Peyer's patch (tissue), 4 donors: Measurements from ENCODE around the gene SNX33.

Source experiments
- POLR2A ChIP-seq, 2 donors: fragments of 450-650 bp; IDR thresholded peaks; one replicate each; pipeline ENCODE4 v1.5.1; 2017; ENCODE audit warnings: antibody characterized with exemption in 2 of 2, mild to moderate bottlenecking in 2 of 2, moderate library complexity in 2 of 2
- TF ChIP-seq, protein P1 (sequence below), 6 experiments: fragments of 450-650 bp in 4 of 6; fragments of 200-600 bp in 2 of 6; sonication (generic) in 1 of 6; IDR thresholded peaks; one replicate each; pipeline ENCODE4 v1.5.1; 2017 to 2019; ENCODE audit warnings: antibody characterized with exemption in 6 of 6, mild to moderate bottlenecking in 3 of 6, moderate library complexity in 1 of 6

DNA sequence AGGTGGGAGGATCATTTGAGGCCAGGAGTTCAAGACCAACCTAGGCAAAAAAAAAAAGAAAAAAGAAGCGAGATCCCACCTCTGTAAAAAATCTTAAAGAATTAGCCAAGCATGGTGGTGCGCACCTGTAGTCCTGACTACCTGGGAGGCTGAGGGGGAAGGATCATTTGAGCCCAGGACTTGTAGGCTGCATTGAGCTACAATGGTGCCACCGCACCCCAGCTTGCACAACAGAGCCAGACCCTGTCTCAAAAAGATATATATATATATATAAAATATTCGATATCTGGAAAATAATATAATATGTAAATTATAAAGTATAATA, 6.6 kb upstream of the SNX33 start:
- TF ChIP-seq, protein P1, sequence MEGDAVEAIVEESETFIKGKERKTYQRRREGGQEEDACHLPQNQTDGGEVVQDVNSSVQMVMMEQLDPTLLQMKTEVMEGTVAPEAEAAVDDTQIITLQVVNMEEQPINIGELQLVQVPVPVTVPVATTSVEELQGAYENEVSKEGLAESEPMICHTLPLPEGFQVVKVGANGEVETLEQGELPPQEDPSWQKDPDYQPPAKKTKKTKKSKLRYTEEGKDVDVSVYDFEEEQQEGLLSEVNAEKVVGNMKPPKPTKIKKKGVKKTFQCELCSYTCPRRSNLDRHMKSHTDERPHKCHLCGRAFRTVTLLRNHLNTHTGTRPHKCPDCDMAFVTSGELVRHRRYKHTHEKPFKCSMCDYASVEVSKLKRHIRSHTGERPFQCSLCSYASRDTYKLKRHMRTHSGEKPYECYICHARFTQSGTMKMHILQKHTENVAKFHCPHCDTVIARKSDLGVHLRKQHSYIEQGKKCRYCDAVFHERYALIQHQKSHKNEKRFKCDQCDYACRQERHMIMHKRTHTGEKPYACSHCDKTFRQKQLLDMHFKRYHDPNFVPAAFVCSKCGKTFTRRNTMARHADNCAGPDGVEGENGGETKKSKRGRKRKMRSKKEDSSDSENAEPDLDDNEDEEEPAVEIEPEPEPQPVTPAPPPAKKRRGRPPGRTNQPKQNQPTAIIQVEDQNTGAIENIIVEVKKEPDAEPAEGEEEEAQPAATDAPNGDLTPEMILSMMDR (IDR thresholded peaks at IDR 0.05), result no peak
- no peak for TF ChIP-seq POLR2A (IDR thresholded peaks at IDR 0.05)
